ENCODE results near the gene MCM8.

- TF ChIP-seq EZH2 (optimal IDR thresholded peaks at IDR 0.05; ENCODE audit: low read depth, low read length), result no peak
- TF ChIP-seq, protein P1, sequence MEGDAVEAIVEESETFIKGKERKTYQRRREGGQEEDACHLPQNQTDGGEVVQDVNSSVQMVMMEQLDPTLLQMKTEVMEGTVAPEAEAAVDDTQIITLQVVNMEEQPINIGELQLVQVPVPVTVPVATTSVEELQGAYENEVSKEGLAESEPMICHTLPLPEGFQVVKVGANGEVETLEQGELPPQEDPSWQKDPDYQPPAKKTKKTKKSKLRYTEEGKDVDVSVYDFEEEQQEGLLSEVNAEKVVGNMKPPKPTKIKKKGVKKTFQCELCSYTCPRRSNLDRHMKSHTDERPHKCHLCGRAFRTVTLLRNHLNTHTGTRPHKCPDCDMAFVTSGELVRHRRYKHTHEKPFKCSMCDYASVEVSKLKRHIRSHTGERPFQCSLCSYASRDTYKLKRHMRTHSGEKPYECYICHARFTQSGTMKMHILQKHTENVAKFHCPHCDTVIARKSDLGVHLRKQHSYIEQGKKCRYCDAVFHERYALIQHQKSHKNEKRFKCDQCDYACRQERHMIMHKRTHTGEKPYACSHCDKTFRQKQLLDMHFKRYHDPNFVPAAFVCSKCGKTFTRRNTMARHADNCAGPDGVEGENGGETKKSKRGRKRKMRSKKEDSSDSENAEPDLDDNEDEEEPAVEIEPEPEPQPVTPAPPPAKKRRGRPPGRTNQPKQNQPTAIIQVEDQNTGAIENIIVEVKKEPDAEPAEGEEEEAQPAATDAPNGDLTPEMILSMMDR (IDR thresholded peaks at IDR 0.05; ENCODE audit: low read length), result no peak
- TF ChIP-seq EZH2phosphoT487 (IDR thresholded peaks at IDR 0.05; ENCODE audit: low read length), result no peak
Measured at GRCh38 chr20:5975778-5976177, 25.3 kb downstream of the MCM8 start.
